RWPE2 (cell line): ENCODE measurements around the gene GRAMD4.
A peak's percentile ranks its signal among the peaks of the same experiment; 100 is the strongest.

Experiments used
- ATAC-seq: fragments of 200-7000 bp; cut with Tn5 transposase; 3 replicates; pipeline ENCODE4 v1.9.1; 2021; ENCODE audit warnings: low read depth
- DNase-seq: peaks from one replicate; pipeline ENCODE4 v3.0.0-alpha.2; 2020; ENCODE audit warnings: low spot score
- H3K27ac ChIP-seq: fragments of 450-650 bp; 2 replicates; pipeline ENCODE4 v1.5.1; 2017; ENCODE audit warnings: mild to moderate bottlenecking; ENCODE audit not compliant: poor library complexity, severe bottlenecking
- H3K27me3 ChIP-seq: fragments of 250-450 bp; sonication (Bioruptor Pico); 2 replicates; pipeline ENCODE4 v1.5.1; 2021; ENCODE audit warnings: mild to moderate bottlenecking, moderate library complexity; ENCODE audit not compliant: insufficient read depth, poor library complexity, severe bottlenecking
- H3K36me3 ChIP-seq: fragments of 250-450 bp; sonication (Bioruptor Pico); 2 replicates; pipeline ENCODE4 v1.5.1; 2020; ENCODE audit warnings: low read depth, mild to moderate bottlenecking, moderate library complexity
- H3K4me1 ChIP-seq: fragments of 250-450 bp; sonication (Bioruptor Pico); 2 replicates; pipeline ENCODE4 v1.5.1; 2021; ENCODE audit warnings: mild to moderate bottlenecking, moderate library complexity; ENCODE audit not compliant: insufficient read depth, poor library complexity, severe bottlenecking
- H3K4me3 ChIP-seq: fragments of 250-450 bp; sonication (Bioruptor Pico); 2 replicates; pipeline ENCODE4 v1.5.1; 2021; ENCODE audit warnings: mild to moderate bottlenecking, moderate library complexity; ENCODE audit not compliant: severe bottlenecking
- H3K9me3 ChIP-seq: fragments of 250-450 bp; sonication (Bioruptor Pico); 2 replicates; pipeline ENCODE4 v1.5.1; 2021; ENCODE audit warnings: mild to moderate bottlenecking, moderate library complexity; ENCODE audit not compliant: severe bottlenecking
- TF ChIP-seq, protein P1 (sequence below): fragments of 450-650 bp; IDR thresholded peaks from one replicate; pipeline ENCODE4 v1.5.1; 2017; ENCODE audit warnings: mild to moderate bottlenecking, moderate library complexity; ENCODE audit not compliant: poor library complexity, severe bottlenecking

GRAMD4 gene

GRCh38 chr22:46653596-46653995 is 33.4 kb downstream of the GRAMD4 start:
- Histone ChIP-seq H3K9me3 (no peaks in the 10 kb centered on the region), H3K27me3 (no peaks in the 10 kb centered on the region), H3K4me3 (no peak overlapping the region), H3K27ac (no peak overlapping the region), H3K36me3 (no peaks in the 10 kb centered on the region), H3K4me1 (peaks cover 12% of the 10 kb centered on the region)
- DNase-seq (no peak), ATAC-seq (no peak)
- TF ChIP-seq, protein P1, sequence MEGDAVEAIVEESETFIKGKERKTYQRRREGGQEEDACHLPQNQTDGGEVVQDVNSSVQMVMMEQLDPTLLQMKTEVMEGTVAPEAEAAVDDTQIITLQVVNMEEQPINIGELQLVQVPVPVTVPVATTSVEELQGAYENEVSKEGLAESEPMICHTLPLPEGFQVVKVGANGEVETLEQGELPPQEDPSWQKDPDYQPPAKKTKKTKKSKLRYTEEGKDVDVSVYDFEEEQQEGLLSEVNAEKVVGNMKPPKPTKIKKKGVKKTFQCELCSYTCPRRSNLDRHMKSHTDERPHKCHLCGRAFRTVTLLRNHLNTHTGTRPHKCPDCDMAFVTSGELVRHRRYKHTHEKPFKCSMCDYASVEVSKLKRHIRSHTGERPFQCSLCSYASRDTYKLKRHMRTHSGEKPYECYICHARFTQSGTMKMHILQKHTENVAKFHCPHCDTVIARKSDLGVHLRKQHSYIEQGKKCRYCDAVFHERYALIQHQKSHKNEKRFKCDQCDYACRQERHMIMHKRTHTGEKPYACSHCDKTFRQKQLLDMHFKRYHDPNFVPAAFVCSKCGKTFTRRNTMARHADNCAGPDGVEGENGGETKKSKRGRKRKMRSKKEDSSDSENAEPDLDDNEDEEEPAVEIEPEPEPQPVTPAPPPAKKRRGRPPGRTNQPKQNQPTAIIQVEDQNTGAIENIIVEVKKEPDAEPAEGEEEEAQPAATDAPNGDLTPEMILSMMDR = no peak

GRCh38 chr22:46654426-46654825 is 34.2 kb downstream of the GRAMD4 start:
- TF ChIP-seq, protein P1 = no peak
- no peak overlapping the region for H3K27ac ChIP-seq
- H3K36me3 ChIP-seq = no peaks in the 10 kb centered on the region
- DNase-seq (no peak), ATAC-seq (no peak)
- H3K27me3 ChIP-seq = no peaks in the 10 kb centered on the region
- no peak overlapping the region for H3K4me3 ChIP-seq
- no peaks in the 10 kb centered on the region for H3K9me3 ChIP-seq
- peaks cover 17% of the 10 kb centered on the region for H3K4me1 ChIP-seq

- Histone ChIP-seq H3K4me1 (peaks cover 14% of the 10 kb centered on the region), H3K27me3 (no peaks in the 10 kb centered on the region), H3K9me3 (no peaks in the 10 kb centered on the region), H3K36me3 (no peaks in the 10 kb centered on the region), H3K4me3 (no peak overlapping the region), H3K27ac (no peak overlapping the region)
- no peak for DNase-seq
- TF ChIP-seq, protein P1 = no peak
- ATAC-seq = peak; percentile 21; the same call in 1 of the 3 replicates
Measured at GRCh38 chr22:46654927-46655595, 34.9 kb downstream of the GRAMD4 start.

GRCh38 chr22:46655861-46656608 is 35.8 kb downstream of the GRAMD4 start:
- H3K36me3 ChIP-seq = no peaks in the 10 kb centered on the region
- no peak for ATAC-seq
- no peak overlapping the region for H3K27ac ChIP-seq
- H3K4me3 ChIP-seq = no peak overlapping the region
- H3K9me3 ChIP-seq = no peaks in the 10 kb centered on the region
- TF ChIP-seq, protein P1 = no peak
- H3K27me3 ChIP-seq = no peaks in the 10 kb centered on the region
- no peak for DNase-seq
- H3K4me1 ChIP-seq = peaks cover 24% of the 10 kb centered on the region
